A549 treated with dexamethasone at 1 μM for 4 hours (cell line): ENCODE results near the gene MARVELD1. TPM values are rescaled to one million over a fixed set of nuclear protein-coding genes. Genes with fewer than 3 reads are reported as not detected.

Experiments used
- total RNA-seq: library from RNA; stranded (reverse); fragments of 200-300 nt; extraction: Qiagen RNA extraction; gene quantifications from 5 replicates; pipeline ENCODE4 v1.2.3, GENCODE V29; 2022

Gene MARVELD1
- 43.9 to 56.2 TPM (median 51.1 TPM) in 5 replicates for total RNA-seq

GRCh38 chr10:97713339-97713825, at the start of gene MARVELD1:
MARVELD1 (plus strand) TSS chr10:97713730; CDS start chr10:97713877, 147 bp downstream.

GRCh38 chr10:97686962-97687784, 26.4 kb upstream of the MARVELD1 start, which contains the start of gene AVPI1:
AVPI1 (minus strand) TSS chr10:97687241; CDS start chr10:97679905, 7,336 bp downstream.

GRCh38 chr10:97736902-97737769, 23.6 kb downstream of the MARVELD1 start, which contains the start of gene ZFYVE27:
ZFYVE27 (plus strand) TSS chr10:97737128; CDS start chr10:97738478, 1,350 bp downstream.

Other genes with a start within 250 kb of the MARVELD1 start
- 35.9 to 53.6 TPM (median 52.1 TPM) in 5 replicates for gene MMS19, start 215.3 kb upstream of the MARVELD1 start, total RNA-seq
- gene UBTD1, start 214.8 kb upstream of the MARVELD1 start, total RNA-seq: 15.6 to 19.5 TPM (median 19.2 TPM) in 5 replicates
- 4.6 to 8.7 TPM (median 7.4 TPM) in 5 replicates for gene ANKRD2, start 141.0 kb upstream of the MARVELD1 start, total RNA-seq
- 1.9 to 3.2 TPM (median 2.3 TPM) in 5 replicates for gene HOGA1, start 129.3 kb upstream of the MARVELD1 start, total RNA-seq
- gene C10orf62, start 124.0 kb upstream of the MARVELD1 start, total RNA-seq: 0.07 to 0.20 TPM (median 0.11 TPM) in 4 of 5 replicates, not detected in the other
- 5.8 to 7.0 TPM (median 6.4 TPM) in 5 replicates for gene MORN4, start 80.2 kb upstream of the MARVELD1 start, total RNA-seq
- gene PI4K2A, start 73.1 kb upstream of the MARVELD1 start, total RNA-seq: 18.7 to 22.7 TPM (median 22.0 TPM) in 5 replicates
- gene AVPI1, start 26.5 kb upstream of the MARVELD1 start, total RNA-seq: 89.7 to 121 TPM (median 111 TPM) in 5 replicates
- 17.5 to 22.0 TPM (median 20.7 TPM) in 5 replicates for gene ZFYVE27, start 23.4 kb downstream of the MARVELD1 start, total RNA-seq
- gene SFRP5, start 58.3 kb downstream of the MARVELD1 start, total RNA-seq: 2.1 to 3.4 TPM (median 3.3 TPM) in 5 replicates
- 3.1 to 4.2 TPM (median 3.8 TPM) in 5 replicates for gene GOLGA7B, start 136.1 kb downstream of the MARVELD1 start, total RNA-seq